Activated T-helper 17 cell treated with anti-CD3 and anti-CD28 coated beads, Interleukin-2, amount 50 U/mL, for 72 hours (primary cell): ENCODE results near the gene NKX1-2. TPM values are rescaled to one million over a fixed set of nuclear protein-coding genes. Genes with fewer than 3 reads are reported as not detected.
"Not testable (repeated sequence)": the region's sequence is repeated elsewhere in the genome, so short reads cannot be mapped to it uniquely, and the experiment has no call there.

Experiments
- ATAC-seq: fragments of 150-1000 bp; cut with Tn5 transposase; replicated peaks from 2 replicates; pipeline ENCODE4 v1.10.0; 2021; ENCODE audit warnings: mild to moderate bottlenecking, moderate library complexity
- H3K27ac Mint-ChIP-seq: one replicate; pipeline ENCODE4 v1.8.0; 2022; ENCODE audit warnings: mixed read lengths
- H3K27me3 Mint-ChIP-seq: one replicate; pipeline ENCODE4 v1.8.0; 2022; ENCODE audit warnings: mixed read lengths
- H3K36me3 Mint-ChIP-seq: one replicate; pipeline ENCODE4 v1.8.0; 2022; ENCODE audit warnings: low read depth, mild to moderate bottlenecking, mixed read lengths
- H3K4me1 Mint-ChIP-seq: one replicate; pipeline ENCODE4 v1.8.0; 2022; ENCODE audit warnings: mixed read lengths
- H3K4me3 Mint-ChIP-seq: one replicate; pipeline ENCODE4 v1.8.0; 2022; ENCODE audit warnings: mild to moderate bottlenecking, mixed read lengths
- H3K9me3 Mint-ChIP-seq: one replicate; pipeline ENCODE4 v1.8.0; 2022; ENCODE audit warnings: mixed read lengths
- total RNA-seq, 2 donors: library from RNA; stranded (reverse); gene quantifications; one replicate each; pipeline ENCODE4 v1.2.3, GENCODE V29; 2022

The NKX1-2 gene
- total RNA-seq, 2 donors from 2014 or later: not detected

DNA sequence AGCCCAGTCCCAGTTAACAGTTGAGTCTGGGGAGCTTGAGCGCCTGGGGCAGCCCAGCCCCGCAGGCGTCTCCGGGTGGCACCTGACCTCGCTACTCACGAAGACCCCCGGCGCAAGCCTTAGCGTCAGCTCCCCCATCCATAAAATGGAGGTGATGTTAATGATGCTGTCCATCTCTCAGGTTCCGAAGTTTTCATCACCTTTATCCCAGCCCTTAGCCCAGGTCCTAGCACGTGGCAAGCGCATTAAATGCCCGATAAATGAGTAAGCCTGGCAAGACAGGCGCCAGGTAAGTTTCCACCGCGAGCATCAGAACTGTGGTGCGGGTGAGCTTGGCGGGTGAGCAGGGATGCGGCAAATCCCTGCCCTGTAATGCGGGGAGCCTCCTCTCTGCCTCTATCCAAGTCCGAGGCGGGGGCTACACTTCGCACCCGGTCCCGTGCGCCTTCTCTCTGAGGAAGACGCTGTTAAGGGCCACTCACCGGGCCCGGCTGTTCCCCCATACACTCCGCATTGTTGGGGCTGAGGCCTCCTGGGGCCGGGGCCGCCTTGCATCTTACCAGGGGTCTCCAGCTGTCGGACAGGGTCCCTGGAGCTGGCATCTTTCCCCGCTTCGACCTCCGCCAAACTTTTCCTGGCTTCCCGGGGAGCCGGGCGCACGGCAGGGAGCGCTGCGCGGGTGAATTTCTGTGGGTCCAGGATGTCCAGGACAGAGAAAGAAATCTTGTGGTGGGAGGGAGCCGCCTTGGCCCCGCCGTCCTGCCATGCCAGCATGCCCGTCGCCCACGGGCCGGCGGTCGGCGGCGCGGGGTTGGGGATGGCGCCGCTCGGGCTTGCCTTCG is 444 bp downstream of the NKX1-2 start:
- peaks cover 4% of the 10 kb centered on the region for H3K4me1 Mint-ChIP-seq
- peak overlapping the region; percentile 62 for H3K4me3 Mint-ChIP-seq
- H3K36me3 Mint-ChIP-seq: no peaks in the 10 kb centered on the region
- H3K27me3 Mint-ChIP-seq: peaks cover 62% of the 10 kb centered on the region
- no peak for ATAC-seq
- H3K9me3 Mint-ChIP-seq: no peaks in the 10 kb centered on the region
- H3K27ac Mint-ChIP-seq: no peak overlapping the region

DNA sequence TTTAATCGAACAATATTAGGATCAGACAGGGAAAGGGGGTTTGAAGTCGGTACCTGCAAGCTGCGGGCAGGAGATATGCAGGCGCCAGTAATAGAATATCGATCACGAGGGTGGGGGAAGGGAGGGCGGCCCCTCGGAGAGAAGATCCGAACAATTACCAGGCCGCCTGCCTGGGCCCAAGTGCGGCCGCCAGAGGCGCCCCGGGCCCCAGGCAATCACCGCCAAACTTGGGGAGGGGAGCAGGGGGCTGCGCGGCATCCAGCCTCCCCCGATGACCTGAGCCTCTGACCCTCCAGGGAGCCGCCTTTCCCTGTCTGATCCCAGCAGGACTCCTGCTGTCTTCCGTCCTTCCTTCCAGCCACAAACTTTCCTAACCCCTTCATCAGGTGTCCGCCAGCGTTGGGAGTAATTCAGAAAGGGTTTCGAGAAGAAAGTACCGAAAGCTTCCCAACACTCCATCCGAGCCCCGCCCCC is 1.1 kb downstream of the NKX1-2 start:
- Mint-ChIP-seq H3K9me3 (no peaks in the 10 kb centered on the region), H3K27me3 (peaks cover 57% of the 10 kb centered on the region), H3K36me3 (no peaks in the 10 kb centered on the region), H3K27ac (no peak overlapping the region), H3K4me3 (peak overlapping the region; percentile 62), H3K4me1 (peaks cover 4% of the 10 kb centered on the region)
- no peak for ATAC-seq

DNA sequence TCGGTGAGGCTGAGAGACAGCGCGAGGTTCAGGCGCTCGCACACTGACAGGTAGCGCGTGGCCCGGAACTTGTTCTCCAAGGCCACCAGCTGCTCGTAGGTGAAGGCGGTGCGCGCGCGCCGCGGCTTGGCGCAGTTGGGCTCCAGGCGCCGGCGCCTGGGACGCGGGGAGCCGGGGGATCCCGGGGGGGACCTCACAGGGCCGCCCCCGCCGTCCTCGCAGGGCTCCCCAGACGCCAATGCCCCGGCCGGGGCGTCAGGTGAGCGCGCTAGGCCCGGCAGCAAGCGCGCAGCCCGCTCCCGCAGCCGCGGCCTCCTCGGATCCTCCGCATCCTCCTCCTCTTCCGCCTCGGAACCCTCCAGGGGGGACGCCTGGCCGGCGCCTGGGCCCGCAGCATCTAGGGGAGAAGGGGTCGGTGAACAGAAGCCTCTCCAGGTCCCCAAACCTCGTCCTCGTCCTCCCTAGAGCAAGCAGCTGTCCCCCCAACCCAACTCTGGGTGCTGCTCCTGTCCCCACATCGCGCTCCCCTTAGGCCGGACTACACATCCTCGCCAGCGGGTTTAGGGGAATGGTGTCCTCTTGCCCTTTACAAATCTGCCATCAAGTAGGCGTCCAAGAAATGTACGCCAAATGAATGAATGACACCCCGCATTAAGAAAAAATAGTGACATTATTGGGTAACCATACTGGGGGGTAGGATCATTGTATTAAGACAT is 1.9 kb downstream of the NKX1-2 start:
- H3K27ac Mint-ChIP-seq: no peak overlapping the region
- H3K9me3 Mint-ChIP-seq: no peaks in the 10 kb centered on the region
- no peak for ATAC-seq
- H3K4me1 Mint-ChIP-seq: peaks cover 4% of the 10 kb centered on the region
- H3K4me3 Mint-ChIP-seq: peak overlapping the region; percentile 62
- H3K36me3 Mint-ChIP-seq: no peaks in the 10 kb centered on the region
- H3K27me3 Mint-ChIP-seq: peaks cover 54% of the 10 kb centered on the region

DNA sequence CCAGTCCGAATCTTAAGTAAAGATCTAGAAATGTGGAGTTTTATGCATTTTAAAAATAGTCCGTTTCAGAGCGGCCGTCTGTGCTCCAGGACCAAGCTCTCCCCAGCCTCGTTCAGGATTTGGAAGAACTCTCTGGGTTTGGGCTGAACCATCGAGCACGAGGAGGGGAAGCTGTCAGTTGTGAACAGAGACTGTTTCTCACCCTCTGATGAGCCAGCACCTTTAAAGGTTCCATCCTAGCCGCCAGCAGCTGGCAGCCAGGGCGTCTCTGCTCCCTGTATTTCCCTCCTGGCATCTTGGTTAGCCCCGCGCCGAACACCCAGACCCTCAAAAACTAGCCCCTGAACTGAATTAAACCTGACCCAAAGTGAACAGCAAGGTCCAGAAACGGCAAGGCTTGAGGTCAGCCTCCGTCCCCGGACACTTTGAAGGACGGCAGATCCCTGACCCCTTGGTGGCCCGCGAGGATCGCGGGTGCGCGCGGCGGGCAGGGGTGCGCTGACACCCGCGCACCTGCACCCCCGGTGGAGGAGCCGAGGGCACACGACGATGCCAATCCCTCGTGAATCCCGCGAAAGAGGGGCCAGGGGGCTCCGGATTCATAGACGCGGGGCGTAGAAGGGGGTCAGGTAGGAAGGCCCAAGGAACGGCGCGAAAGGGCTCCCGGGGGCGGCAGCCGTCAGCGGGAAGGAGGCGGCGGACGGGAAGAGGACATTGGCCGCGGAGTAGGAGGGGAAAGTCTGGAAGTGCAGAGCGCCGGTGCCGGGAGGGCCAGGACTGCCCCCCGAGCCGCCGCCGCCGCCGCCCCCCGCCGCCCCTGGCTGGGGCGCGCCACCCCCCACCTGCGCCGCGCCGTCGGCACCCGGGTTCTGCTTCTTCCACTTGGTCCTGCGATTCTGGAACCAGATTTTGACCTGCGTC is 2.7 kb downstream of the NKX1-2 start:
- no peak overlapping the region for H3K27ac Mint-ChIP-seq
- peak overlapping the region; percentile 19 for H3K4me3 Mint-ChIP-seq
- no peaks in the 10 kb centered on the region for H3K36me3 Mint-ChIP-seq
- no peak for ATAC-seq
- peaks cover 4% of the 10 kb centered on the region for H3K4me1 Mint-ChIP-seq
- peaks cover 52% of the 10 kb centered on the region for H3K27me3 Mint-ChIP-seq
- no peaks in the 10 kb centered on the region for H3K9me3 Mint-ChIP-seq

DNA sequence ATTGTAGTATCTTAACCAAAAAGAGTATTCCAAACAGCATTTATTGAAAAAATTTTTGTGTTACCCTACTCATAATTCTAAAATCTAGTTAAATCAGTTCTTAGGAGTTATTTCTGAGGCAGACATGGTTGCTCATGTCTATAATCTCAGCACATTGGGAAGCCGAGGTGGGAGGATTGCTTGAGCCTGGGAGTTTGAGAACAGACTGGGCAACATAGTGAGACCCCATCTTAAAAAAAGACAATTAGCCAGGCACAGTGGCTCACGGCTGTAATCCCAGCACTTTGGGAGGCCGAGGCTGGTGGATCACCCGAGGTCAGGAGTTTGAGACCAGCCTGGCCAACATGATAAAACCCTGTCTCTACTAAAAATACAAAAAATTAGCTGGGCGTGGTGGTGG is 8.1 kb downstream of the NKX1-2 start:
- H3K36me3 Mint-ChIP-seq, ATAC-seq, H3K4me3 Mint-ChIP-seq, H3K9me3 Mint-ChIP-seq, H3K4me1 Mint-ChIP-seq, H3K27ac Mint-ChIP-seq: not testable (repeated sequence)
- H3K27me3 Mint-ChIP-seq: peaks cover 18% of the 10 kb centered on the region

DNA sequence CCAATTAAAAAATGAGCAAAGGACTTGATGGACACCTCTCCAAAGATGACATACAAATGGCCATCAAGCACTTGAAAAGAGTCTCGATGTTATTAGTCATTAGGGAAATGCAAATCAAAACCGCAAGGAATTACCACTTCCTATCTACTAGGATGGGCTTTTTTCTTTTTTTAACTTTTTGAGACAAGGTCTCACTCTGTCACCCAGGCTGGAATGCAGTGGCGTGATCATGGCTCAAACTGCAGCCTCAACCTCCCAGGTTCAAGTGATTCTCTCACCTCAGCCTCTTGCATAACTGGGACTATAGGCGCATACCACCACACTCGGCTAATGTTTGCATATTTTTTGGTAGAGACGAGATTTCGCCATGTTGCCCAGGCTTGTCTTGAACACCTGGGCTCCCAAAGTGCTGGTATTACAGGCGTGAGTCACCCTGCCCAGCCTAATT is 13.6 kb downstream of the NKX1-2 start:
- Mint-ChIP-seq H3K4me3 (no peak overlapping the region), H3K27ac (no peak overlapping the region), H3K9me3 (no peaks in the 10 kb centered on the region), H3K36me3 (no peaks in the 10 kb centered on the region), H3K4me1 (no peaks in the 10 kb centered on the region), H3K27me3 (peaks cover 3% of the 10 kb centered on the region)
- ATAC-seq: peak; percentile 24

DNA sequence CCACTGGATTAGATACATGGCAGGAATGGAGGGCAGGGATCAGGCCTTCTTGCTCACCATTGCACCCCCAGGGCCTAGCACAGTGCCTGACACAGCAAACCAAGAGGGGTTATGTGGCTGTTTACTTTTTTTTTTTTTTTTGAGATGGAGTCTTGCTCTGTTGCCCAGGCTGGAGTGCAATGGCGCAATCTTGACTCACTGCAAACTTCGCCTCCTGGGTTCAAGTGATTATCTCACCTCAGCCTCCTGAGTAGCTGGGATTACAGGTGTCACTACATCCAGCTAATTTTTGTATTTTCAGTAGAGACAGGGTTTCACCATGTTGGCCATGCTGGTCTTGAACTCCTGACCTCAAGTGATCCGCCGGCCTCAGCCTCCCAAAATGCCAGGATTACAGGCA is 14.2 kb downstream of the NKX1-2 start:
- not testable (repeated sequence) for H3K4me1 Mint-ChIP-seq, H3K27ac Mint-ChIP-seq, H3K27me3 Mint-ChIP-seq, H3K4me3 Mint-ChIP-seq, ATAC-seq, H3K9me3 Mint-ChIP-seq, H3K36me3 Mint-ChIP-seq

DNA sequence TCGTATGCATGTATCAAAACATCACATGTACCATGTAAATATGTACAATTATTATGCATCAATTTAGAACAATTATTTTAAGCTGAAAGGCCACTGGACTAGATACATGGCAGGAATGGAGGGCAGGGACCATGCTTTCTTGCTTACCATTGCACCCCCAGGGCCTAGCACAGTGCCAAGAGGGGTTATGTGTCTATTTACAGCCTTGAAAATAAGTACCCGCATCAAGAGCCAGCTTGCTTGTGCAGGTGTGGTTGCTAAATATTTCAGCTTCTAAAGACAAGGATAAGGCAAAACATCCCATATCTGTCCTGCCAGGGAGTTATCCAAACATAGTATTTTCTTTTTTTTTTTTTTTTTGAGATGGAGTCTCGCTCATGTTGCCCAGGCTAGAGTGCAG is 16.4 kb downstream of the NKX1-2 start:
- H3K4me1 Mint-ChIP-seq: no peaks in the 10 kb centered on the region
- H3K9me3 Mint-ChIP-seq: no peaks in the 10 kb centered on the region
- H3K27me3 Mint-ChIP-seq: peaks cover 6% of the 10 kb centered on the region
- no peak overlapping the region for H3K27ac Mint-ChIP-seq
- H3K4me3 Mint-ChIP-seq: no peak overlapping the region
- ATAC-seq: no peak
- no peaks in the 10 kb centered on the region for H3K36me3 Mint-ChIP-seq

GRCh38 chr10:124430077-124430476 is 19.8 kb downstream of the NKX1-2 start:
- H3K27me3 Mint-ChIP-seq: peaks cover 3% of the 10 kb centered on the region
- no peak overlapping the region for H3K4me3 Mint-ChIP-seq
- no peaks in the 10 kb centered on the region for H3K36me3 Mint-ChIP-seq
- H3K9me3 Mint-ChIP-seq: no peaks in the 10 kb centered on the region
- ATAC-seq: no peak
- H3K4me1 Mint-ChIP-seq: no peaks in the 10 kb centered on the region
- no peak overlapping the region for H3K27ac Mint-ChIP-seq

GRCh38 chr10:124429576-124429975 is 20.3 kb downstream of the NKX1-2 start:
- H3K4me1 Mint-ChIP-seq: no peaks in the 10 kb centered on the region
- ATAC-seq: no peak
- H3K27ac Mint-ChIP-seq: no peak overlapping the region
- peaks cover 3% of the 10 kb centered on the region for H3K27me3 Mint-ChIP-seq
- H3K9me3 Mint-ChIP-seq: no peaks in the 10 kb centered on the region
- H3K4me3 Mint-ChIP-seq: no peak overlapping the region
- H3K36me3 Mint-ChIP-seq: no peaks in the 10 kb centered on the region

DNA sequence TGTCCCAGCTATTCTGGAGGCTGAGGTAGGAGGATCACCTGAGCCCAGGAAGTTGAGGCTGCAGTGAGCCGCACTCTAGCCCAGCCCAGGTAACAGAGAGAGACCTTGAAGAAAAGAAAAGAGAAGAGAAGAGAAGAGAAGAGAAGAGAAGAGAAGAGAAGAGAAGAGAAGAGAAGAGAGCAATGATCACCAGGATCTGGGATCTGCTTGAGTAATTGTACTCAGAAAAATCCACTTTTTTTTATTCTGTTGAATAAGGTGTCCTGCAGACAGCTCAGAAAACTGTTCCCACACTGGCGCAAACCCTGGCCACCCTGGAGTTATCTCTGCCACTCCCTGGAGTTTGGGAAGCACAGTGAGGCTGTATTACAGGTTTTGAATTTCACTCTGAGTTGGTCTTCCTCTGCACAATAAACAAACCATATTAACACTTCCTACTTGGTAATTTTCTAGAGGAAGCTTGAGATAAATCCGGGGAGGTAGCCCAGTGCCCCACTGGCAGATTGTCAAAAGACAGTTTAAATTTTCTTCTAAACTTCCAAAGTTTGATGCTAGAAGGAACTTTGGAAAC is 21.5 kb downstream of the NKX1-2 start:
- Mint-ChIP-seq H3K36me3 (no peaks in the 10 kb centered on the region), H3K27ac (no peak overlapping the region), H3K4me1 (no peaks in the 10 kb centered on the region), H3K4me3 (no peak overlapping the region), H3K9me3 (no peaks in the 10 kb centered on the region), H3K27me3 (peaks cover 6% of the 10 kb centered on the region)
- ATAC-seq: no peak

GRCh38 chr10:124425227-124425962 is 24.4 kb downstream of the NKX1-2 start:
- Mint-ChIP-seq H3K27ac (no peak overlapping the region), H3K36me3 (no peaks in the 10 kb centered on the region), H3K9me3 (no peaks in the 10 kb centered on the region), H3K27me3 (peaks cover 12% of the 10 kb centered on the region), H3K4me3 (no peak overlapping the region), H3K4me1 (no peaks in the 10 kb centered on the region)
- ATAC-seq: no peak

- no peaks in the 10 kb centered on the region for H3K36me3 Mint-ChIP-seq
- no peak overlapping the region for H3K27ac Mint-ChIP-seq
- peaks cover 10% of the 10 kb centered on the region for H3K27me3 Mint-ChIP-seq
- H3K4me1 Mint-ChIP-seq: peaks cover 4% of the 10 kb centered on the region
- ATAC-seq: no peak
- no peak overlapping the region for H3K4me3 Mint-ChIP-seq
- H3K9me3 Mint-ChIP-seq: no peaks in the 10 kb centered on the region
These were observed 26.0 kb downstream of the NKX1-2 start for GRCh38 chr10:124423813-124424212.
